ENCODE data around the gene SUMO2.

DNA sequence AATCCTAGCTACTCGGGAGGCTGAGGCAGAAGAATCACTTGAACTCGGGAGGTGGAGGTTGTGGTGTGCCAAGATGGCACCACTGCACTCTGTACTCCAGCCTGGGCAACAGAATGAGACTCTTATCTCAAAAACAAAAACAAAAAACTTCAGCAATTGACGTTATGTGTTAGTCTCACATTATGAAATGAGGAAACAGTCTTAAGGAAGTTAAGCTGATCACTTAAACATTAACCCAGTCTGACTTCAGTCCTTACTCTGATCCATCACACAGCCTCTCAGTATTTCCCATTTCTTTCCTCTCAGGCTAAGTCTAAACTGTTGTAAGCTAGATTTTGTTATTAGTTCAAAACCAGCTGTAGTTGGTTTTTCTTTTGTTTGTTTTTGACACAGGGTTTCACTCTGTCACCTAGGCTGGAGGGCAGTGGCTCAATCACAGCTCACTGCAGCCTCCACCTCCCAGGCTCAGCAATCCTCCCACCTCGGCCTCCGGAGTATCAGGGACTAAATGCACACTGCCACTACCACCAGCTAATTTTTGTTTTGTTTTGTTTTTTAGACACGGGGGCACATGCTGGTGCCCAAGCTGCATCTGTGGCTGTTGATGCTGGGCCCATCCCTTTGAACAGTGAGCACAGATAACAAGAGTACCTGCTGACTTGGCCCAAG lies 34.7 kb downstream of the SUMO2 start:
- no peak for TF ChIP-seq CTCF (conservative IDR thresholded peaks at IDR 0.05; ENCODE audit: low read depth in 2 of 2)
- no peak for TF ChIP-seq ZNF114 (CRISPR knock-in tag; IDR thresholded peaks at IDR 0.05)
- TF ChIP-seq POLR2AphosphoS5 (IDR thresholded peaks at IDR 0.05; ENCODE audit: low read depth) = no peak
- no peak for TF ChIP-seq EZH2 (IDR thresholded peaks at IDR 0.05; ENCODE audit: low read depth, unreplicated experiment)
- TF ChIP-seq, protein P1, sequence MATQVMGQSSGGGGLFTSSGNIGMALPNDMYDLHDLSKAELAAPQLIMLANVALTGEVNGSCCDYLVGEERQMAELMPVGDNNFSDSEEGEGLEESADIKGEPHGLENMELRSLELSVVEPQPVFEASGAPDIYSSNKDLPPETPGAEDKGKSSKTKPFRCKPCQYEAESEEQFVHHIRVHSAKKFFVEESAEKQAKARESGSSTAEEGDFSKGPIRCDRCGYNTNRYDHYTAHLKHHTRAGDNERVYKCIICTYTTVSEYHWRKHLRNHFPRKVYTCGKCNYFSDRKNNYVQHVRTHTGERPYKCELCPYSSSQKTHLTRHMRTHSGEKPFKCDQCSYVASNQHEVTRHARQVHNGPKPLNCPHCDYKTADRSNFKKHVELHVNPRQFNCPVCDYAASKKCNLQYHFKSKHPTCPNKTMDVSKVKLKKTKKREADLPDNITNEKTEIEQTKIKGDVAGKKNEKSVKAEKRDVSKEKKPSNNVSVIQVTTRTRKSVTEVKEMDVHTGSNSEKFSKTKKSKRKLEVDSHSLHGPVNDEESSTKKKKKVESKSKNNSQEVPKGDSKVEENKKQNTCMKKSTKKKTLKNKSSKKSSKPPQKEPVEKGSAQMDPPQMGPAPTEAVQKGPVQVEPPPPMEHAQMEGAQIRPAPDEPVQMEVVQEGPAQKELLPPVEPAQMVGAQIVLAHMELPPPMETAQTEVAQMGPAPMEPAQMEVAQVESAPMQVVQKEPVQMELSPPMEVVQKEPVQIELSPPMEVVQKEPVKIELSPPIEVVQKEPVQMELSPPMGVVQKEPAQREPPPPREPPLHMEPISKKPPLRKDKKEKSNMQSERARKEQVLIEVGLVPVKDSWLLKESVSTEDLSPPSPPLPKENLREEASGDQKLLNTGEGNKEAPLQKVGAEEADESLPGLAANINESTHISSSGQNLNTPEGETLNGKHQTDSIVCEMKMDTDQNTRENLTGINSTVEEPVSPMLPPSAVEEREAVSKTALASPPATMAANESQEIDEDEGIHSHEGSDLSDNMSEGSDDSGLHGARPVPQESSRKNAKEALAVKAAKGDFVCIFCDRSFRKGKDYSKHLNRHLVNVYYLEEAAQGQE (IDR thresholded peaks at IDR 0.05; ENCODE audit: unreplicated experiment) = no peak
- TF ChIP-seq EZH2phosphoT487 (IDR thresholded peaks at IDR 0.05; ENCODE audit: unreplicated experiment) = no peak
- TF ChIP-seq JUNB (IDR thresholded peaks at IDR 0.05; ENCODE audit: unreplicated experiment) = no peak
- no peak for TF ChIP-seq NANOG (IDR thresholded peaks at IDR 0.05; ENCODE audit: borderline replicate concordance)
- no peak for TF ChIP-seq CREB1 (CRISPR knock-in tag; IDR thresholded peaks at IDR 0.05; ENCODE audit: low read depth)
- TF ChIP-seq STAT1 (IDR thresholded peaks at IDR 0.05; ENCODE audit: unreplicated experiment) = no peak
- TF ChIP-seq, protein P2, sequence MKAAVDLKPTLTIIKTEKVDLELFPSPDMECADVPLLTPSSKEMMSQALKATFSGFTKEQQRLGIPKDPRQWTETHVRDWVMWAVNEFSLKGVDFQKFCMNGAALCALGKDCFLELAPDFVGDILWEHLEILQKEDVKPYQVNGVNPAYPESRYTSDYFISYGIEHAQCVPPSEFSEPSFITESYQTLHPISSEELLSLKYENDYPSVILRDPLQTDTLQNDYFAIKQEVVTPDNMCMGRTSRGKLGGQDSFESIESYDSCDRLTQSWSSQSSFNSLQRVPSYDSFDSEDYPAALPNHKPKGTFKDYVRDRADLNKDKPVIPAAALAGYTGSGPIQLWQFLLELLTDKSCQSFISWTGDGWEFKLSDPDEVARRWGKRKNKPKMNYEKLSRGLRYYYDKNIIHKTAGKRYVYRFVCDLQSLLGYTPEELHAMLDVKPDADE (IDR thresholded peaks at IDR 0.05) = no peak
- TF ChIP-seq ZNF331 (CRISPR knock-in tag; IDR thresholded peaks at IDR 0.05; ENCODE audit: low read depth) = no peak

Data from GM23338 (cell line).